Ishikawa (cell line): ENCODE data around the gene MDFIC.

Source experiments
- RAD21 ChIP-seq: IDR thresholded peaks from 2 replicates; pipeline ENCODE4 v1.6.1; 2012; ENCODE audit warnings: low read depth
- TCF12 ChIP-seq: IDR thresholded peaks from 2 replicates; pipeline ENCODE4 v1.6.1; 2012; ENCODE audit warnings: low read depth
- TF ChIP-seq, protein P1 (sequence below): IDR thresholded peaks from 2 replicates; pipeline ENCODE4 v1.6.1; 2012

DNA sequence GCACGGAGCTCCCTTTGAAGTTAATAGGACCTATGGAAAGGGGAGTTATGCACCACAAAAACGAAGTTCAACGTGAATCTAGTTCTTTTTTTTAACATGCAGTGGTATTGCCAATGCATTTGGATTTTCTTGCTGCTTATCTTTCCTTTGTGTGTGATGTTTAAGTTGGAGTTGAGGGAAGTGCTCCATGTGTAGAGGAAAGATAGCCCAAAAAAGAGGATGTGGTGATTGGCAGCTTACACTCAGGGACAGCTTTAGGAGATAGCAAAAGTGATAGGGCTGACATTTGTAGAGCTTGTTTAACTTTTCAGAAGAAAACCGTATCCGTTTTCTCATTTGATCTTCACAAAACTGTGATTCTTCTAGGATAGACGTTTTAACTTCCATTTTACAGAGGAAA, 101.3 kb downstream of the MDFIC start:
- no peak for TF ChIP-seq TCF12
- TF ChIP-seq, protein P1, sequence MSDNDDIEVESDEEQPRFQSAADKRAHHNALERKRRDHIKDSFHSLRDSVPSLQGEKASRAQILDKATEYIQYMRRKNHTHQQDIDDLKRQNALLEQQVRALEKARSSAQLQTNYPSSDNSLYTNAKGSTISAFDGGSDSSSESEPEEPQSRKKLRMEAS = no peak
- TF ChIP-seq RAD21 = no peak
